ENCODE measurements around the gene MUL1. TPM values are rescaled to one million over a fixed set of nuclear protein-coding genes. Genes with fewer than 3 reads are reported as not detected.

The MUL1 gene
- total and polyA plus RNA-seq, 9 of the 15 experiments (the other 6 are each of a cell fraction or from before 2014, with no cell fraction given) = 10.4 to 32.9 (median 19.3) TPM

DNA sequence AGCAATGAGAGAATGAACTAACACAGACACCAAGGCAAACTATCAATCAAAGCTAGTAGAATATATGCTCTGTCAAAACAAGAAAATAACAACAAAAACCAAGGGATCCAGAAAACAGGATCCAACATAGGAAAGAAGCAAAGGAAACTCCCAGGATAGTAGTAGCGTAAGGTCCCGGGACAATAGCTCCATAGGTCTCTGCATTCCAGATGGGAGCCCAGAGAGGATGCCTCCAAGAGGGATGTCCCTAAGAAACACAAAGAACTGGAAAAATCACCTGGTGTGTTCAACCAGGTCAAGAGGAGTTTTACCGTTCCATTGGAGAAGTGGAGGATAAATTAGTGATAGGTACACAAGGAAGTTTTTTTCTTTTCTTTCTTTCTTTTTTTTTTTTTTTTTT is 38.7 kb upstream of the MUL1 start:
- H3K9me1 ChIP-seq (ENCODE audit: control insufficient read depth, insufficient read depth, low read length) = no peaks in the 10 kb centered on the region
- no peaks in the 10 kb centered on the region for H3K79me2 ChIP-seq (ENCODE audit: control insufficient read depth, insufficient read depth, low read length)
- TF ChIP-seq ZNF57 (CRISPR knock-in tag; IDR thresholded peaks at IDR 0.05) = no peak
- TF ChIP-seq SMARCA5 (IDR thresholded peaks at IDR 0.05) = no peak
- TF ChIP-seq RBM25 (IDR thresholded peaks at IDR 0.05; ENCODE audit: low read depth, low read length, severe bottlenecking) = no peak
- no peak for TF ChIP-seq DNMT1 (IDR thresholded peaks at IDR 0.05)
- TF ChIP-seq, protein P1, sequence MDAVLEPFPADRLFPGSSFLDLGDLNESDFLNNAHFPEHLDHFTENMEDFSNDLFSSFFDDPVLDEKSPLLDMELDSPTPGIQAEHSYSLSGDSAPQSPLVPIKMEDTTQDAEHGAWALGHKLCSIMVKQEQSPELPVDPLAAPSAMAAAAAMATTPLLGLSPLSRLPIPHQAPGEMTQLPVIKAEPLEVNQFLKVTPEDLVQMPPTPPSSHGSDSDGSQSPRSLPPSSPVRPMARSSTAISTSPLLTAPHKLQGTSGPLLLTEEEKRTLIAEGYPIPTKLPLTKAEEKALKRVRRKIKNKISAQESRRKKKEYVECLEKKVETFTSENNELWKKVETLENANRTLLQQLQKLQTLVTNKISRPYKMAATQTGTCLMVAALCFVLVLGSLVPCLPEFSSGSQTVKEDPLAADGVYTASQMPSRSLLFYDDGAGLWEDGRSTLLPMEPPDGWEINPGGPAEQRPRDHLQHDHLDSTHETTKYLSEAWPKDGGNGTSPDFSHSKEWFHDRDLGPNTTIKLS (IDR thresholded peaks at IDR 0.05; ENCODE audit: borderline replicate concordance, low read depth) = no peak
- TF ChIP-seq, protein P2, sequence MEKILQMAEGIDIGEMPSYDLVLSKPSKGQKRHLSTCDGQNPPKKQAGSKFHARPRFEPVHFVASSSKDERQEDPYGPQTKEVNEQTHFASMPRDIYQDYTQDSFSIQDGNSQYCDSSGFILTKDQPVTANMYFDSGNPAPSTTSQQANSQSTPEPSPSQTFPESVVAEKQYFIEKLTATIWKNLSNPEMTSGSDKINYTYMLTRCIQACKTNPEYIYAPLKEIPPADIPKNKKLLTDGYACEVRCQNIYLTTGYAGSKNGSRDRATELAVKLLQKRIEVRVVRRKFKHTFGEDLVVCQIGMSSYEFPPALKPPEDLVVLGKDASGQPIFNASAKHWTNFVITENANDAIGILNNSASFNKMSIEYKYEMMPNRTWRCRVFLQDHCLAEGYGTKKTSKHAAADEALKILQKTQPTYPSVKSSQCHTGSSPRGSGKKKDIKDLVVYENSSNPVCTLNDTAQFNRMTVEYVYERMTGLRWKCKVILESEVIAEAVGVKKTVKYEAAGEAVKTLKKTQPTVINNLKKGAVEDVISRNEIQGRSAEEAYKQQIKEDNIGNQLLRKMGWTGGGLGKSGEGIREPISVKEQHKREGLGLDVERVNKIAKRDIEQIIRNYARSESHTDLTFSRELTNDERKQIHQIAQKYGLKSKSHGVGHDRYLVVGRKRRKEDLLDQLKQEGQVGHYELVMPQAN (IDR thresholded peaks at IDR 0.05; ENCODE audit: borderline replicate concordance) = no peak
- TF ChIP-seq LEF1 (IDR thresholded peaks at IDR 0.05) = no peak
- no peak for TF ChIP-seq SAP30 (IDR thresholded peaks at IDR 0.05; ENCODE audit: borderline replicate concordance, insufficient read depth, low read depth, low read length, poor library complexity, severe bottlenecking)
- TF ChIP-seq POLR2A (conservative IDR thresholded peaks at IDR 0.05) = no peak
- TF ChIP-seq, protein P3, sequence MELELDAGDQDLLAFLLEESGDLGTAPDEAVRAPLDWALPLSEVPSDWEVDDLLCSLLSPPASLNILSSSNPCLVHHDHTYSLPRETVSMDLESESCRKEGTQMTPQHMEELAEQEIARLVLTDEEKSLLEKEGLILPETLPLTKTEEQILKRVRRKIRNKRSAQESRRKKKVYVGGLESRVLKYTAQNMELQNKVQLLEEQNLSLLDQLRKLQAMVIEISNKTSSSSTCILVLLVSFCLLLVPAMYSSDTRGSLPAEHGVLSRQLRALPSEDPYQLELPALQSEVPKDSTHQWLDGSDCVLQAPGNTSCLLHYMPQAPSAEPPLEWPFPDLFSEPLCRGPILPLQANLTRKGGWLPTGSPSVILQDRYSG (tag; conservative IDR thresholded peaks at IDR 0.05; ENCODE audit: low read depth) = no peak
- peaks cover 41 to 45% of the 10 kb centered on the region in 2 experiments for H3K27me3 ChIP-seq (ENCODE audit: control insufficient read depth in 2 of 2, insufficient read depth in 2 of 2, low read length in 2 of 2)
- no peak for FAIRE-seq
- WGBS (ENCODE audit: insufficient coverage, low coverage, missing lambda C conversion rate) = 9% methylated on average over 3 of the region's 3 CpGs
- no peak for ATAC-seq
- no peak for DNase-seq (ENCODE audit: extremely low read depth in 1 of 4, low spot score in 3 of 4)
- H3K4me3 ChIP-seq = no peak overlapping the region
- no peak overlapping the region for H3K27ac ChIP-seq (ENCODE audit: extremely low read depth, low read depth, low read length)
- H3K9me3 ChIP-seq (replicated peaks; ENCODE audit: control insufficient read depth, insufficient read depth, low read depth, low read length) = no peaks in the 10 kb centered on the region
- in situ Hi-C loops (cut with MboI) = no loop called here
- peaks cover 7% of the 10 kb centered on the region; the same call in 1 of the 2 replicates for H4K20me1 ChIP-seq (replicated peaks; ENCODE audit: control insufficient read depth, insufficient read depth, low read length)
- intact Hi-C loops (cut with micrococcal nuclease) = no loop called here
- POLR2A ChIA-PET = no interaction called here
- no peak overlapping the region for H2AFZ ChIP-seq (ENCODE audit: low read depth, low read length)
- H3K4me2 ChIP-seq (ENCODE audit: insufficient read depth, low read length) = no peak overlapping the region
- peaks cover 0 to 6% of the 10 kb centered on the region in 2 experiments; a peak in 1 of 5 replicates for H3K4me1 ChIP-seq (replicated peaks in 1 of 2; ENCODE audit: control insufficient read depth in 2 of 2, insufficient read depth in 2 of 2, low read length in 2 of 2)
- no peaks in the 10 kb centered on the region for H3K36me3 ChIP-seq (ENCODE audit: control insufficient read depth, insufficient read depth, low read length)
- no TSS peak for BruUV-seq (replicated peaks)
- CTCF ChIA-PET (ENCODE audit: low intra/inter-chr PET ratio) = interaction anchor here (0.6 kb wide), 1 partner anchor 21 kb away, joined by 4 read pairs; no protein-coding TSS in a partner anchor
- no peak overlapping the region for H3K9ac ChIP-seq (ENCODE audit: insufficient read depth in 1 of 2, low read depth in 2 of 2, low read length in 2 of 2)
